ENCODE data around the gene TXLNB. TPM values are rescaled to one million over a fixed set of nuclear protein-coding genes. Genes with fewer than 3 reads are reported as not detected.
"Not testable (repeated sequence)": the region's sequence is repeated elsewhere in the genome, so short reads cannot be mapped to it uniquely, and the experiment has no call there.

Gene TXLNB
- total RNA-seq, 2 experiments from 2014 or later = 0.11 to 0.22 TPM

GRCh38 chr6:139288496-139289040 lies 3.2 kb downstream of the TXLNB start:
- Mint-ChIP-seq H3K36me3 (ENCODE audit: low read depth) (no peaks in the 10 kb centered on the region), H3K27ac (no peak overlapping the region), H3K4me3 (no peak overlapping the region), H3K27me3 (no peaks in the 10 kb centered on the region), H3K4me1 (ENCODE audit: low read depth) (peaks cover 38% of the 10 kb centered on the region), H3K9me3 (no peaks in the 10 kb centered on the region)
- no peak for TF ChIP-seq CTCF (IDR thresholded peaks at IDR 0.05)
- ChIA-PET POLR2A (no interaction called here), CTCF (interaction anchor here (1.5 kb wide), 1 partner anchor 43 kb away, joined by 3 read pairs; no protein-coding TSS in a partner anchor)
- DNase-seq (no peak), ATAC-seq (no peak)
- intact Hi-C loops (cut with micrococcal nuclease) = no loop called here

DNA sequence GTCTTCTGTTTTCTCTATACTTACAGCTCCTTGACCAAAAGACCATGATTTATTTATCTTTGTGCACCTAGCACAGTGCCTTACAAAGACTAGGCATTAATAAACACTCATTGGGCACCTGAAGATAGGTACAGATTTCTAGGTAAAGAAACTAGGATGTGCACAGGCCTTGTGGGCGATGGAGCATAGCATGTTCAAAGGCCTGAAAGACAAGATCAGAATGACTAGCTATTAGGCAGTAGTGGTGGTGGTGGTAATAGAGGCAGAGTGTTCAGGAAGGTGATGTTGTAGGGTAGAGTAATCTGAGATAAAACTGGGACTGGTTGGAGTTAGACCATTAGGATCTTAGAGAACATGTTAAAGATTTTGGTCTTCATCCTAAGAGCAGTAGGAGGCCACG lies 3.9 kb downstream of the TXLNB start:
- Mint-ChIP-seq H3K27me3 (no peaks in the 10 kb centered on the region), H3K4me3 (no peak overlapping the region), H3K4me1 (ENCODE audit: low read depth) (peaks cover 35% of the 10 kb centered on the region), H3K9me3 (no peaks in the 10 kb centered on the region), H3K27ac (no peak overlapping the region), H3K36me3 (ENCODE audit: low read depth) (no peaks in the 10 kb centered on the region)
- intact Hi-C loops (cut with micrococcal nuclease) = no loop called here
- ATAC-seq (no peak), DNase-seq (no peak)
- TF ChIP-seq CTCF (IDR thresholded peaks at IDR 0.05) = no peak
- CTCF ChIA-PET = interaction anchor here (1.5 kb wide), 1 partner anchor 44 kb away, joined by 3 read pairs; no protein-coding TSS in a partner anchor
- POLR2A ChIA-PET = interaction anchor here (0.6 to 1.2 kb wide), 2 partner anchors 30 to 71 kb away, joined by 3 to 4 read pairs; no protein-coding TSS in a partner anchor

DNA sequence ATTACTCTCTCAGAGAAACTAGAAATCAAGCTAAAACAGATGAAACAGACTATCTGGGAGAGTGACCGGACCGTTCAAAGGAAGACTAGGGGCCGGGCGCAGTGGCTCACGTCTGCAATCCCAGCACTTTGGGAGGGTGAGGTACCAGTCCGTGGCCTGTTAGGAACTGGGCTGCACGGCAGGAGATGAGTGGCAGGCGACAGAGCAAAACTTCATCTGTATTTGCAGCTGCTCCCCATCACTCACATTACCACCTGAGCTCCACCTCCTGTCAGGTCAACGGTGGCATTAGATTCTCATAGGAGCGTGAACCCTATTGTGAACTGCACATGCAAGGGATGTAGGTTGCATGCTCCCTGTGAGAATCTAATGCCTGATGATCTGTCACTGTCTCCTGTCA lies 5.4 kb downstream of the TXLNB start:
- H3K4me1 Mint-ChIP-seq (ENCODE audit: low read depth) = peaks cover 27% of the 10 kb centered on the region
- ATAC-seq; DNase-seq; intact Hi-C loops (cut with micrococcal nuclease); H3K4me3 Mint-ChIP-seq; H3K36me3 Mint-ChIP-seq (ENCODE audit: low read depth); H3K27ac Mint-ChIP-seq; H3K27me3 Mint-ChIP-seq; H3K9me3 Mint-ChIP-seq: not testable (repeated sequence)
- ChIA-PET CTCF (interaction anchor here (1.2 kb wide), 1 partner anchor 13 kb away, joined by 3 read pairs; no protein-coding TSS in a partner anchor), POLR2A (interaction anchor here (1.2 kb wide), 2 partner anchors 22 to 28 kb away, joined by 3 to 4 read pairs; no protein-coding TSS in a partner anchor)

GRCh38 chr6:139285590-139285989 lies 6.2 kb downstream of the TXLNB start:
- POLR2A ChIA-PET = interaction anchor here (1.2 kb wide), 1 partner anchor 21 kb away, joined by 3 read pairs; no protein-coding TSS in a partner anchor
- H3K4me3 Mint-ChIP-seq = no peak overlapping the region
- no peaks in the 10 kb centered on the region for H3K36me3 Mint-ChIP-seq (ENCODE audit: low read depth)
- CTCF ChIA-PET = no interaction called here
- H3K27ac Mint-ChIP-seq = no peak overlapping the region
- no peaks in the 10 kb centered on the region for H3K27me3 Mint-ChIP-seq
- no peak for ATAC-seq
- TF ChIP-seq CTCF (IDR thresholded peaks at IDR 0.05) = no peak
- no peaks in the 10 kb centered on the region for H3K9me3 Mint-ChIP-seq
- no peak for DNase-seq
- H3K4me1 Mint-ChIP-seq (ENCODE audit: low read depth) = peaks cover 25% of the 10 kb centered on the region
- intact Hi-C loops (cut with micrococcal nuclease) = no loop called here

- ChIA-PET POLR2A (no interaction called here), CTCF (no interaction called here)
- H3K4me3 Mint-ChIP-seq = no peak overlapping the region
- H3K9me3 Mint-ChIP-seq = no peaks in the 10 kb centered on the region
- no peaks in the 10 kb centered on the region for H3K27me3 Mint-ChIP-seq
- ATAC-seq (no peak), DNase-seq (no peak)
- intact Hi-C loops (cut with micrococcal nuclease) = no loop called here
- H3K27ac Mint-ChIP-seq = no peak overlapping the region
- peaks cover 23% of the 10 kb centered on the region for H3K4me1 Mint-ChIP-seq (ENCODE audit: low read depth)
- no peaks in the 10 kb centered on the region for H3K36me3 Mint-ChIP-seq (ENCODE audit: low read depth)
- no peak for TF ChIP-seq CTCF (IDR thresholded peaks at IDR 0.05)
Observed at GRCh38 chr6:139284789-139285188, 7.0 kb downstream of the TXLNB start.
